HepG2 (cell line): Measurements from ENCODE around the gene SLC13A3. TPM values are rescaled to one million over a fixed set of nuclear protein-coding genes. Genes with fewer than 3 reads are reported as not detected.

Source experiments
- ATAC-seq: fragments of 200-7000 bp; cut with Tn5 transposase; 3 replicates; pipeline ENCODE4 v1.9.1; 2020; ENCODE audit warnings: mild to moderate bottlenecking, moderate library complexity
- BruUV-seq: library from RNA; stranded (reverse); fragments of 400-500 nt; replicated peaks from 2 replicates; lab custom pipeline; 2021; lab: Mats Ljungman, UMichigan
- CTCF ChIA-PET: fragments of 300-600 bp; formaldehyde crosslinking; extraction: SDS; loops from one replicate; lab custom pipeline; 2021; ENCODE audit warnings: low total read pairs, inconsistent platforms, low intra/inter-chr PET ratio; lab: Yijun Ruan, JAX
- POLR2A ChIA-PET: fragments of 350-600 bp; sonication (Branson Sonifier 250); formaldehyde crosslinking; loops from one replicate; lab custom pipeline; 2020; ENCODE audit warnings: antibody characterized with exemption, inconsistent platforms; lab: Yijun Ruan, JAX
- DNase-seq: peaks from one replicate; pipeline ENCODE4 v3.0.0-alpha.2; 2015; ENCODE audit warnings: low spot score
- FAIRE-seq: peaks from 3 replicates; lab custom pipeline; 2011; peaks lifted over from hg19 to GRCh38; lab: Jason Lieb, UNC
- H2AFZ ChIP-seq: one replicate; pipeline ENCODE4 v1.6.1; 2011; ENCODE audit warnings: low read length, inconsistent platforms
- H3K27ac ChIP-seq: fragments of 300-600 bp; 3 replicates; pipeline ENCODE4 v1.8.0; 2011; ENCODE audit warnings: mixed run types, mild to moderate bottlenecking, mixed read lengths, low read length, inconsistent platforms; ENCODE audit not compliant: insufficient read depth; ENCODE audit errors: extremely low read length
- H3K27me3 ChIP-seq, 2 experiments: fragments of 200-600 bp in 1 of 2; 2 replicates in 1 of 2; 3 replicates in 1 of 2; pipeline versions ENCODE4 v1.6.0 to v1.8.0; 2011; ENCODE audit warnings: low read length in 2 of 2, mild to moderate bottlenecking in 2 of 2, moderate library complexity in 2 of 2, inconsistent platforms in 1 of 2; ENCODE audit not compliant: insufficient read depth in 2 of 2, control insufficient read depth in 1 of 2
- H3K36me3 ChIP-seq, 2 experiments: fragments of 200-600 bp in 1 of 2; replicated peaks in 1 of 2; 2 replicates in 1 of 2; 3 replicates in 1 of 2; pipeline versions ENCODE4 v1.5.1 to v1.8.0; 2011; ENCODE audit warnings: low read length in 2 of 2, inconsistent platforms in 1 of 2; ENCODE audit not compliant: insufficient read depth in 2 of 2, control insufficient read depth in 1 of 2
- H3K4me1 ChIP-seq: 2 replicates; pipeline ENCODE4 v1.5.1; 2012; ENCODE audit warnings: low read length, inconsistent platforms; ENCODE audit not compliant: insufficient read depth
- H3K4me2 ChIP-seq: 2 replicates; pipeline ENCODE4 v1.6.0; 2011; ENCODE audit warnings: low read depth, low read length, inconsistent platforms
- H3K4me3 ChIP-seq, 3 experiments: fragments of 200-600 bp in 1 of 3; sonication (generic), shearing (Covaris generic) in 1 of 3; replicated peaks in 1 of 3; 2 replicates each; pipeline ENCODE4 v1.5.1; 2011 to 2016; ENCODE audit warnings: low read length in 3 of 3, inconsistent platforms in 2 of 3, low read depth in 2 of 3, mild to moderate bottlenecking in 2 of 3, control low read depth in 1 of 3, mixed read lengths in 1 of 3; ENCODE audit not compliant: insufficient read depth in 1 of 3
- H3K79me2 ChIP-seq: one replicate; pipeline ENCODE4 v1.6.1; 2011; ENCODE audit warnings: low read length, inconsistent platforms; ENCODE audit not compliant: insufficient read depth
- H3K9ac ChIP-seq: 2 replicates; pipeline ENCODE4 v1.6.0; 2011; ENCODE audit warnings: mild to moderate bottlenecking, low read depth, low read length, inconsistent platforms; ENCODE audit not compliant: insufficient read depth
- H3K9me3 ChIP-seq: 2 replicates; pipeline ENCODE4 v1.5.1; 2012; ENCODE audit warnings: mild to moderate bottlenecking, low read length
- H4K20me1 ChIP-seq: 2 replicates; pipeline ENCODE4 v1.6.0; 2011; ENCODE audit warnings: inconsistent platforms, mild to moderate bottlenecking, low read length, moderate library complexity; ENCODE audit not compliant: insufficient read depth
- DBP ChIP-seq: sonication (generic); formaldehyde crosslinking; IDR thresholded peaks from 2 replicates; pipeline ENCODE4 v1.4.0; 2020; ENCODE audit warnings: missing genetic modification reagents; ENCODE audit errors: not compliant biosample characterization
- HNRNPH1 ChIP-seq: fragments of 200-400 bp; formaldehyde crosslinking; optimal IDR thresholded peaks from 2 replicates; pipeline ENCODE3; 2017; ENCODE audit warnings: mild to moderate bottlenecking, low read depth, low read length
- MXD4 ChIP-seq: IDR thresholded peaks from 2 replicates; pipeline ENCODE4 v1.6.1; 2016; ENCODE audit warnings: mild to moderate bottlenecking, missing biosample characterization, missing genetic modification reagents
- NFAT5 ChIP-seq: sonication (generic); formaldehyde crosslinking; IDR thresholded peaks from 2 replicates; pipeline ENCODE4 v1.4.0; 2020; ENCODE audit warnings: missing genetic modification reagents
- SRF ChIP-seq: IDR thresholded peaks from 2 replicates; pipeline ENCODE4 v1.6.1; 2011; ENCODE audit warnings: mild to moderate bottlenecking, low read depth, low read length, moderate library complexity
- STAT5B ChIP-seq: sonication (generic); formaldehyde crosslinking; IDR thresholded peaks from 2 replicates; pipeline ENCODE4 v1.4.0; 2020; ENCODE audit warnings: missing genetic modification reagents
- TMF1 ChIP-seq: sonication (generic); formaldehyde crosslinking; IDR thresholded peaks from 2 replicates; pipeline ENCODE4 v1.8.1; 2022; ENCODE audit warnings: low read depth, missing genetic modification reagents
- ZBTB49 ChIP-seq: sonication (generic); formaldehyde crosslinking; IDR thresholded peaks from 2 replicates; pipeline ENCODE4 v1.4.0; 2020; ENCODE audit warnings: missing genetic modification reagents, borderline replicate concordance
- ZMYM2 ChIP-seq: sonication (generic); formaldehyde crosslinking; IDR thresholded peaks from 2 replicates; pipeline ENCODE4 v1.8.0; 2022; ENCODE audit warnings: mild to moderate bottlenecking, missing genetic modification reagents
- ZNF24 ChIP-seq: fragments of 450-650 bp; IDR thresholded peaks from 2 replicates; pipeline ENCODE4 v1.6.1; 2017; ENCODE audit warnings: antibody characterized with exemption, mild to moderate bottlenecking
- ZNF333 ChIP-seq: sonication (generic); formaldehyde crosslinking; IDR thresholded peaks from 2 replicates; pipeline ENCODE4 v1.4.0; 2020; ENCODE audit warnings: mild to moderate bottlenecking, missing genetic modification reagents, borderline replicate concordance
- ZNF335 ChIP-seq: sonication (generic); formaldehyde crosslinking; IDR thresholded peaks from 2 replicates; pipeline ENCODE4 v1.4.0; 2020; ENCODE audit warnings: missing genetic modification reagents
- ZNF614 ChIP-seq: IDR thresholded peaks from 2 replicates; pipeline ENCODE4 v1.6.1; 2018; ENCODE audit warnings: missing biosample characterization, missing genetic modification reagents, inconsistent platforms, borderline replicate concordance
- WGBS: methylation state at CpG from one replicate; pipeline ENCODE4 v1.1.6; 2017; ENCODE audit warnings: low lambda C conversion rate; 5-methylcytosine and 5-hydroxymethylcytosine counted together
- in situ Hi-C: cut with HindIII; loops from 2 replicates; pipeline ENCODE4 v1.10.0; 2017; ENCODE audit warnings: low pct_unique_long_range_greater_than_20kb; ENCODE audit not compliant: extremely low pct_ligation_motif_present
- intact Hi-C: fragments of 100-400 bp; cut with micrococcal nuclease; formaldehyde crosslinking; loops from one replicate; pipeline ENCODE4 v1.10.0; 2022; ENCODE audit not compliant: unreplicated experiment
- polyA plus RNA-seq, 8 experiments: library from polyadenylated mRNA; depleted of rRNA in 3 of 8; stranded (reverse) in 7 of 8; unstranded in 1 of 8; fragments of >200 nt; fragmentation: Illumina TruSeq in 4 of 8; extraction: Trizol in 4 of 8; gene quantifications; 2 replicates each; pipeline versions ENCODE4 v1.2.1 to v1.2.3, GENCODE V29; 2011 to 2016; ENCODE audit warnings: low read depth in 4 of 8, missing spikeins in 1 of 8, mixed read lengths in 1 of 8; ENCODE audit not compliant: insufficient read depth in 1 of 8
- total RNA-seq, 5 experiments: library from RNA; depleted of rRNA; stranded (reverse); fragments of >200 nt; fragmentation: Illumina TruSeq; extraction: Trizol; gene quantifications; 2 replicates each; pipeline ENCODE4 v1.2.3, GENCODE V29; 2016; ENCODE audit warnings: low read depth in 1 of 5

Gene SLC13A3
- total and polyA plus RNA-seq, 2 of the 13 experiments (the other 11 are each of a cell fraction or from before 2014, with no cell fraction given) = 66.5 to 76.0 TPM

GRCh38 chr20:46670585-46671584, 19.6 kb upstream of the SLC13A3 start:
- intact Hi-C loops = no loop called here
- ATAC-seq (peak; percentile 34), FAIRE-seq (peak; percentile 81)
- TF ChIP-seq MXD4 (CRISPR knock-in tag) (no peak), ZBTB49 (CRISPR knock-in tag) (peak; percentile 38; the same call in 1 of the 2 replicates), STAT5B (no peak), HNRNPH1 (no peak), TMF1 (CRISPR knock-in tag) (no peak), SRF (peak; percentile 61), ZNF335 (peak; percentile 91), ZNF333 (CRISPR knock-in tag) (no peak), DBP (no peak), ZMYM2 (CRISPR knock-in tag) (peak; percentile 95), ZNF614 (CRISPR knock-in tag) (peak; percentile 95), NFAT5 (CRISPR knock-in tag) (no peak), ZNF24 (no peak)

More at GRCh38 chr20:46670585-46671584, 19.6 kb upstream of the SLC13A3 start:
- POLR2A ChIA-PET = interaction anchor here (1.0 to 6.7 kb wide), 10 partner anchors 8 to 64 kb away, joined by 3 to 55 read pairs (median 4); partner anchors contain the start of genes SLC13A3 and TP53RK
- Histone ChIP-seq H4K20me1 (no peaks in the 10 kb centered on the region), H3K27me3 (no peaks in the 10 kb centered on the region), H3K4me2 (peak overlapping the region; percentile 48), H3K4me1 (peaks cover 100% of the 10 kb centered on the region), H2AFZ (no peak overlapping the region), H3K4me3 (no peak overlapping the region; a peak in 1 of 6 replicates), H3K79me2 (no peaks in the 10 kb centered on the region), H3K36me3 (no peaks in the 10 kb centered on the region), H3K9me3 (peaks cover 45% of the 10 kb centered on the region), H3K27ac (peak overlapping the region; percentile 84), H3K9ac (peak overlapping the region; percentile 32)
- BruUV-seq = no TSS peak
- CTCF ChIA-PET = interaction anchor here (1.1 kb wide), 1 partner anchor 33 kb away, joined by 4 read pairs; no protein-coding TSS in a partner anchor
- in situ Hi-C loops = no loop called here
- 8% methylated on average over 3 of the region's 3 CpGs for WGBS
- DNase-seq = peak; percentile 99
